DND-41 (cell line): ENCODE results near the gene LRRC40.

ENCODE experiments used
- ATAC-seq: fragments of 200-7000 bp; cut with Tn5 transposase; 3 replicates; pipeline ENCODE4 v1.9.1; 2021; ENCODE audit warnings: low read depth; ENCODE audit not compliant: insufficient read depth
- DNase-seq: peaks from one replicate; pipeline ENCODE4 v3.0.0-alpha.2; 2020
- H2AFZ ChIP-seq: 2 replicates; pipeline ENCODE4 v1.6.0; 2012; ENCODE audit warnings: low read depth, low read length
- H3K27ac ChIP-seq: 2 replicates; pipeline ENCODE4 v1.5.1; 2012; ENCODE audit warnings: low read length, inconsistent platforms
- H3K27me3 ChIP-seq: fragments of 200-600 bp; sonication (generic); 2 replicates; pipeline ENCODE4 v1.6.0; 2012; ENCODE audit warnings: low read length, mild to moderate bottlenecking, inconsistent platforms; ENCODE audit not compliant: insufficient read depth, poor library complexity
- H3K36me3 ChIP-seq: 2 replicates; pipeline ENCODE4 v1.5.1; 2012; ENCODE audit warnings: low read length, inconsistent platforms; ENCODE audit not compliant: insufficient read depth
- H3K4me1 ChIP-seq: 2 replicates; pipeline ENCODE4 v1.5.1; 2012; ENCODE audit warnings: mild to moderate bottlenecking, low read length; ENCODE audit not compliant: insufficient read depth
- H3K4me2 ChIP-seq: 2 replicates; pipeline ENCODE4 v1.6.0; 2012; ENCODE audit warnings: mild to moderate bottlenecking, moderate library complexity, low read length, inconsistent platforms; ENCODE audit not compliant: insufficient read depth
- H3K4me3 ChIP-seq, 2 experiments: fragments of 200-600 bp in 1 of 2; shearing (Covaris generic) in 1 of 2; 2 replicates each; pipeline ENCODE4 v1.5.1; 2012 to 2016; ENCODE audit warnings: inconsistent platforms in 2 of 2, low read length in 2 of 2, mild to moderate bottlenecking in 2 of 2, low read depth in 1 of 2, moderate library complexity in 1 of 2
- H3K79me2 ChIP-seq: 2 replicates; pipeline ENCODE4 v1.6.0; 2012; ENCODE audit warnings: low read length, inconsistent platforms; ENCODE audit not compliant: insufficient read depth
- H3K9ac ChIP-seq: 2 replicates; pipeline ENCODE4 v1.6.0; 2012; ENCODE audit warnings: low read depth, mild to moderate bottlenecking, inconsistent platforms, low read length, moderate library complexity
- H3K9me3 ChIP-seq: 2 replicates; pipeline ENCODE4 v1.5.1; 2012; ENCODE audit warnings: low read length, moderate library complexity, mild to moderate bottlenecking, inconsistent platforms; ENCODE audit not compliant: insufficient read depth, severe bottlenecking
- H4K20me1 ChIP-seq: 2 replicates; pipeline ENCODE4 v1.6.0; 2012; ENCODE audit warnings: low read length; ENCODE audit not compliant: insufficient read depth
- EZH2 ChIP-seq: IDR thresholded peaks from 3 replicates; pipeline ENCODE4 v1.6.1; 2012; ENCODE audit warnings: borderline replicate concordance, low read depth, mild to moderate bottlenecking, moderate library complexity, low read length, inconsistent platforms; ENCODE audit not compliant: severe bottlenecking
- TF ChIP-seq, protein P1 (sequence below): IDR thresholded peaks from 2 replicates; pipeline ENCODE4 v1.5.1; 2012; ENCODE audit warnings: borderline replicate concordance, low read length, moderate library complexity, mild to moderate bottlenecking; ENCODE audit not compliant: poor library complexity, severe bottlenecking; ENCODE audit errors: extremely low read depth

Gene LRRC40

DNA sequence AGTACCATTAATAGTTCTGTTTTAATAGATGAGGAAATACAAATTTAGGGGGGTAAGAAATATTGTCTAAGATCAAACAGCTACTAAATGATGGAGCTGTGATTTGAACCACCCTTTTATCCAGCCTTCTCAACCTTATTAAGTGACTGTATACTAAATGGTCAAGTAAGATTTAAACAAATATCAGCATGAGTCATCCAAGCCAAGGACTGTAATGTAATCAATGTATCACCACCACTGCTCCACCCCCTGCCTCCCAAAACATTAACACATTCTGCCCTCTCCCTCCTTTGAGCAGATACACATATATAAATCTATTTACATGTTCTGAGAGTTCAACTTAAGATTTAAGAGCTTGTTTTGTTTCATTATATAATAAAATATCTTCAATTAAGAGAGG is 58.9 kb downstream of the LRRC40 start:
- Histone ChIP-seq H3K4me1 (no peaks in the 10 kb centered on the region), H3K4me2 (no peak overlapping the region), H3K79me2 (no peaks in the 10 kb centered on the region), H3K27ac (no peak overlapping the region), H3K9me3 (no peaks in the 10 kb centered on the region), H4K20me1 (no peaks in the 10 kb centered on the region), H3K4me3 (no peak overlapping the region), H3K36me3 (peaks cover 36% of the 10 kb centered on the region; the same call in 1 of the 2 replicates), H3K9ac (no peak overlapping the region), H3K27me3 (no peaks in the 10 kb centered on the region), H2AFZ (no peak overlapping the region)
- no peak for DNase-seq
- ATAC-seq: no peak
- TF ChIP-seq, protein P1, sequence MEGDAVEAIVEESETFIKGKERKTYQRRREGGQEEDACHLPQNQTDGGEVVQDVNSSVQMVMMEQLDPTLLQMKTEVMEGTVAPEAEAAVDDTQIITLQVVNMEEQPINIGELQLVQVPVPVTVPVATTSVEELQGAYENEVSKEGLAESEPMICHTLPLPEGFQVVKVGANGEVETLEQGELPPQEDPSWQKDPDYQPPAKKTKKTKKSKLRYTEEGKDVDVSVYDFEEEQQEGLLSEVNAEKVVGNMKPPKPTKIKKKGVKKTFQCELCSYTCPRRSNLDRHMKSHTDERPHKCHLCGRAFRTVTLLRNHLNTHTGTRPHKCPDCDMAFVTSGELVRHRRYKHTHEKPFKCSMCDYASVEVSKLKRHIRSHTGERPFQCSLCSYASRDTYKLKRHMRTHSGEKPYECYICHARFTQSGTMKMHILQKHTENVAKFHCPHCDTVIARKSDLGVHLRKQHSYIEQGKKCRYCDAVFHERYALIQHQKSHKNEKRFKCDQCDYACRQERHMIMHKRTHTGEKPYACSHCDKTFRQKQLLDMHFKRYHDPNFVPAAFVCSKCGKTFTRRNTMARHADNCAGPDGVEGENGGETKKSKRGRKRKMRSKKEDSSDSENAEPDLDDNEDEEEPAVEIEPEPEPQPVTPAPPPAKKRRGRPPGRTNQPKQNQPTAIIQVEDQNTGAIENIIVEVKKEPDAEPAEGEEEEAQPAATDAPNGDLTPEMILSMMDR: no peak
- no peak for TF ChIP-seq EZH2

DNA sequence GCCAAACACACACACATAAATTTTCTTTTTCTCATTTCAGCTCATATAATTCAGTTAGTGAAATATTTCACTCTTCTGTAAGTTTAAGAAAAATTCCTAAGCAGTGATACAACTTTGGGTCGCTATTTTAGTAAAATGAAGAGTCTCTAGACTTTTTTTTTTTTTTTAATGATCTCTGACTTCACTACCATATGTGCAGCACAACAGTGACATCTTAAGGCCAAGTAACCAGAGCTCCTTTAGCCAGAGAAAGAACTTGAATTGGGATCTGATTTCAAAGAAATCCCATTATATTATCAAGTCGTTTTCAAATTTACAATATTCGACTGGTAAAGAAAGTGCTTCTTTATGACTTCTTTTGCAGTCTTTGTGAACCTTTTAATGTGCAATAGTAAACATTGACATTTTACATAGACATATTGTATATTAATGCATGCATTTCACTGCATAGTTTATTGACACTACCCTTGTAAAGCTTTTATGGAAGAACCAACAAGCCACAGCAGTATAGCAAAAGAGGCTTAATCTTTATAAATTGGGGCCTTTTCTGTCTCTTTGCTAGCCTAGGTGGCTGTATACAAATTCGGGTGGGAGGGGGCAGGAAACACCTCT is 62.2 kb downstream of the LRRC40 start:
- Histone ChIP-seq H3K4me3 (no peak overlapping the region), H3K9me3 (no peaks in the 10 kb centered on the region), H3K27me3 (no peaks in the 10 kb centered on the region), H3K27ac (no peak overlapping the region), H3K79me2 (no peaks in the 10 kb centered on the region), H4K20me1 (no peaks in the 10 kb centered on the region), H3K4me2 (no peak overlapping the region), H3K4me1 (no peaks in the 10 kb centered on the region), H2AFZ (no peak overlapping the region), H3K36me3 (peaks cover 17% of the 10 kb centered on the region; the same call in 1 of the 2 replicates), H3K9ac (no peak overlapping the region)
- TF ChIP-seq, protein P1: no peak
- TF ChIP-seq EZH2: no peak
- DNase-seq: no peak
- no peak for ATAC-seq

DNA sequence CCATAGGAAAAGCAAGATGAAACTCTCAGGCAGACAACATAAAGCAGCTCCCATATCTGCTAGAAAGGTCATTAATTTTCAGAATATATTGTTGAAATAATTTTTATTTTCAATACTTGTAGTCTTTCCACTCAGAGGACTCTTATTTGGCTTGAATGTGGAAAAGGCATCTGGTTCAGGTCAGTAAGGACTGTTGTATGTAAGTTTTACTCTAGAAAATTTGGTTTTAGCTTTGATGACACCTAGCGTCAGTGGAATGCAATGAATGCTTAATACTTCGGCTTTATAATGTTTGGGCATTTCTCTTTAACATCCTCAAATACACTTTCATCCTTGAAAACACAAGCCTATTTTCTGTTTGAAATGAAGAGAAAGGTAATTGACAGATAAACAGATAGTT is 63.3 kb downstream of the LRRC40 start:
- no peak overlapping the region for H3K9ac ChIP-seq

More for the DNA sequence above, 63.3 kb downstream of the LRRC40 start:
- no peak for DNase-seq
- Histone ChIP-seq H3K4me3 (no peak overlapping the region), H3K36me3 (peaks cover 7% of the 10 kb centered on the region; the same call in 1 of the 2 replicates), H3K27me3 (no peaks in the 10 kb centered on the region), H3K4me1 (no peaks in the 10 kb centered on the region), H3K9me3 (no peaks in the 10 kb centered on the region), H4K20me1 (no peaks in the 10 kb centered on the region), H3K4me2 (no peak overlapping the region), H2AFZ (no peak overlapping the region), H3K79me2 (no peaks in the 10 kb centered on the region), H3K27ac (no peak overlapping the region)
- TF ChIP-seq EZH2: no peak
- TF ChIP-seq, protein P1: no peak
- no peak for ATAC-seq
